H1 (cell line): ENCODE results near the gene TRAF3IP1. TPM values are rescaled to one million over a fixed set of nuclear protein-coding genes. Genes with fewer than 3 reads are reported as not detected.

Experiments used
- CTCF ChIA-PET: fragments of 300-600 bp; sonication (Branson Sonifier 250); formaldehyde crosslinking; loops from one replicate; lab custom pipeline; 2021; ENCODE audit not compliant: partially characterized antibody; lab: Charles Lee
- POLR2A ChIA-PET: fragments of 300-600 bp; sonication (Branson Sonifier 250); formaldehyde crosslinking; loops from one replicate; lab custom pipeline; 2021; ENCODE audit warnings: inconsistent platforms; ENCODE audit not compliant: partially characterized antibody; lab: Charles Lee
- DNase-seq, 2 experiments: peaks; one replicate each; pipeline versions ENCODE4 v3.0.0 to v3.0.0-alpha.2; 2010 to 2022; ENCODE audit warnings: low spot score in 2 of 2, low read depth in 1 of 2, mixed read lengths in 1 of 2
- FAIRE-seq: peaks from 2 replicates; lab custom pipeline; 2011; peaks lifted over from hg19 to GRCh38; lab: Jason Lieb, UNC
- H2AFZ ChIP-seq: 2 replicates; pipeline ENCODE4 v1.8.1; 2012; ENCODE audit warnings: low read length, inconsistent platforms
- H2AK5ac ChIP-seq: 2 replicates; pipeline ENCODE4 v1.6.1; 2013; ENCODE audit warnings: low read depth, low read length
- H2BK120ac ChIP-seq: replicated peaks from 2 replicates; pipeline ENCODE3; 2013; ENCODE audit warnings: low read depth, low read length, inconsistent platforms
- H2BK12ac ChIP-seq: 2 replicates; pipeline ENCODE4 v1.6.1; 2013; ENCODE audit warnings: low read depth, low read length
- H2BK15ac ChIP-seq: 2 replicates; pipeline ENCODE4 v1.6.1; 2013; ENCODE audit warnings: low read length
- H2BK20ac ChIP-seq: 2 replicates; pipeline ENCODE4 v1.6.1; 2013; ENCODE audit warnings: low read length
- H2BK5ac ChIP-seq: 2 replicates; pipeline ENCODE4 v1.6.1; 2013; ENCODE audit warnings: low read depth, low read length
- H3K14ac ChIP-seq: 2 replicates; pipeline ENCODE4 v1.6.1; 2013; ENCODE audit warnings: inconsistent platforms; ENCODE audit not compliant: insufficient read length
- H3K18ac ChIP-seq: 2 replicates; pipeline ENCODE4 v1.6.1; 2013; ENCODE audit warnings: low read length; ENCODE audit errors: extremely low read depth
- H3K23ac ChIP-seq: 2 replicates; pipeline ENCODE4 v1.6.1; 2013; ENCODE audit warnings: inconsistent platforms; ENCODE audit not compliant: insufficient read length
- H3K23me2 ChIP-seq: 2 replicates; pipeline ENCODE4 v1.6.1; 2013; ENCODE audit warnings: low read depth, low read length
- H3K27ac ChIP-seq: 2 replicates; pipeline ENCODE4 v1.6.1; 2011; ENCODE audit warnings: low read depth, low read length, inconsistent platforms
- H3K27me3 ChIP-seq, 4 experiments: replicated peaks in 1 of 4; 1 replicate in 1 of 4; 2 replicates in 3 of 4; pipeline versions ENCODE4 v1.6.1 to v1.8.1; 2011 to 2013; ENCODE audit warnings: low read length in 3 of 4, mild to moderate bottlenecking in 3 of 4, inconsistent platforms in 2 of 4, mixed read lengths in 2 of 4, moderate library complexity in 1 of 4; ENCODE audit not compliant: control insufficient read depth in 3 of 4, insufficient read depth in 3 of 4; ENCODE audit errors: extremely low read depth in 1 of 4
- H3K36me3 ChIP-seq, 4 experiments: 2 replicates each; pipeline versions ENCODE4 v1.6.1 to v1.8.1; 2011 to 2013; ENCODE audit warnings: mild to moderate bottlenecking in 4 of 4, low read length in 3 of 4, moderate library complexity in 2 of 4, control low read depth in 1 of 4, inconsistent platforms in 1 of 4; ENCODE audit not compliant: insufficient read depth in 4 of 4, control insufficient read depth in 2 of 4
- H3K4ac ChIP-seq: replicated peaks from 2 replicates; pipeline ENCODE3; 2013; ENCODE audit warnings: low read length, low read depth, mixed read lengths, inconsistent platforms; ENCODE audit not compliant: insufficient read length
- H3K4me1 ChIP-seq, 4 experiments: replicated peaks in 1 of 4; 1 replicate in 1 of 4; 2 replicates in 3 of 4; pipeline versions ENCODE4 v1.6.1 to v1.8.1; 2011 to 2013; ENCODE audit warnings: low read length in 3 of 4, inconsistent platforms in 2 of 4, mixed read lengths in 1 of 4; ENCODE audit not compliant: insufficient read depth in 4 of 4, control insufficient read depth in 3 of 4
- H3K4me2 ChIP-seq, 2 experiments: 2 replicates each; pipeline versions ENCODE4 v1.6.1 to v1.8.1; 2011 to 2013; ENCODE audit warnings: low read depth in 2 of 2, low read length in 2 of 2, control low read depth in 1 of 2, inconsistent platforms in 1 of 2, mild to moderate bottlenecking in 1 of 2; ENCODE audit not compliant: insufficient read depth in 1 of 2
- H3K4me3 ChIP-seq, 4 experiments: fragments of 200-600, 300-600 bp in 1 of 4; sonication (generic), shearing (Covaris generic), sonication (Bioruptor Twin) in 1 of 4; 2 replicates each; pipeline versions ENCODE4 v1.5.1 to v1.8.1; 2011 to 2016; ENCODE audit warnings: low read length in 4 of 4, low read depth in 3 of 4, control low read depth in 2 of 4, inconsistent platforms in 2 of 4, mild to moderate bottlenecking in 2 of 4, mixed read lengths in 1 of 4, moderate library complexity in 1 of 4; ENCODE audit not compliant: insufficient read depth in 2 of 4; ENCODE audit errors: extremely low read depth in 1 of 4
- H3K56ac ChIP-seq: replicated peaks from 2 replicates; pipeline ENCODE3; 2013; ENCODE audit warnings: low read depth, mild to moderate bottlenecking, mixed read lengths, low read length, inconsistent platforms; ENCODE audit not compliant: insufficient read length
- H3K79me1 ChIP-seq: 2 replicates; pipeline ENCODE4 v1.6.1; 2013; ENCODE audit warnings: low read depth, low read length, control low read depth
- H3K79me2 ChIP-seq, 2 experiments: 2 replicates each; pipeline versions ENCODE4 v1.6.1 to v1.8.1; 2012 to 2013; ENCODE audit warnings: low read length in 2 of 2, mild to moderate bottlenecking in 2 of 2, inconsistent platforms in 1 of 2; ENCODE audit not compliant: insufficient read depth in 2 of 2, control insufficient read depth in 1 of 2
- H3K9ac ChIP-seq, 4 experiments: replicated peaks in 1 of 4; 1 replicate in 1 of 4; 2 replicates in 3 of 4; pipeline versions ENCODE4 v1.6.1 to v1.8.1; 2011 to 2013; ENCODE audit warnings: low read depth in 3 of 4, low read length in 3 of 4, control low read depth in 2 of 4, mild to moderate bottlenecking in 2 of 4, moderate library complexity in 2 of 4, inconsistent platforms in 1 of 4; ENCODE audit errors: extremely low read depth in 1 of 4
- H3K9me3 ChIP-seq, 2 experiments: 2 replicates each; pipeline versions ENCODE4 v1.6.1 to v1.8.1; 2012 to 2013; ENCODE audit warnings: mild to moderate bottlenecking in 2 of 2, moderate library complexity in 2 of 2, control low read depth in 1 of 2, inconsistent platforms in 1 of 2, low read depth in 1 of 2, low read length in 1 of 2, mixed read lengths in 1 of 2; ENCODE audit not compliant: insufficient read depth in 2 of 2
- H4K20me1 ChIP-seq, 2 experiments: replicated peaks in 1 of 2; 2 replicates each; pipeline versions ENCODE3 to v1.8.1; 2011 to 2013; ENCODE audit warnings: inconsistent platforms in 2 of 2, low read length in 2 of 2, mild to moderate bottlenecking in 1 of 2; ENCODE audit not compliant: insufficient read depth in 2 of 2, control insufficient read depth in 1 of 2
- H4K5ac ChIP-seq: 2 replicates; pipeline ENCODE4 v1.6.1; 2013; ENCODE audit warnings: low read length, low read depth, mixed read lengths, inconsistent platforms; ENCODE audit not compliant: insufficient read length
- H4K8ac ChIP-seq: 2 replicates; pipeline ENCODE4 v1.8.0; 2013; ENCODE audit warnings: mild to moderate bottlenecking, moderate library complexity, low read length, inconsistent platforms; ENCODE audit not compliant: insufficient read depth; ENCODE audit errors: extremely low read depth
- H4K91ac ChIP-seq: replicated peaks from 2 replicates; pipeline ENCODE3; 2013; ENCODE audit warnings: low read length, mixed read lengths, inconsistent platforms; ENCODE audit not compliant: insufficient read length
- SIX5 ChIP-seq: IDR thresholded peaks from 2 replicates; pipeline ENCODE4 v1.6.1; 2011; ENCODE audit warnings: mild to moderate bottlenecking, low read depth, low read length
- TBP ChIP-seq: IDR thresholded peaks from 2 replicates; pipeline ENCODE4 v1.6.1; 2011; ENCODE audit warnings: low read depth, low read length, improper control_type of control experiment
- WGBS, 2 experiments: shearing (Covaris generic) in 1 of 2; methylation state at CpG; one replicate each; pipeline versions ENCODE4 v1.1.6 to v1.1.7; 2013 to 2015; ENCODE audit warnings: low lambda C conversion rate in 2 of 2, mixed read lengths in 2 of 2, inconsistent platforms in 1 of 2, low coverage in 1 of 2, missing lambda C conversion rate in 1 of 2; ENCODE audit not compliant: insufficient replicate concordance in 2 of 2, insufficient coverage in 1 of 2, insufficient read length in 1 of 2; ENCODE audit errors: extremely low coverage in 1 of 2, missing lambda C conversion rate in 1 of 2; 5-methylcytosine and 5-hydroxymethylcytosine counted together
- polyA plus RNA-seq, 7 experiments: library from polyadenylated mRNA; depleted of rRNA in 3 of 7; stranded (reverse) in 5 of 7; unstranded in 2 of 7; fragments of >200 nt in 5 of 7; fragments of 200-250 nt in 2 of 7; gene quantifications; 1 replicate in 5 of 7; 2 replicates in 1 of 7; 4 replicates in 1 of 7; pipeline versions ENCODE4 v1.2.1 to v1.2.3, GENCODE V29; 2011 to 2013; ENCODE audit warnings: missing spikeins in 2 of 7, mixed read lengths in 2 of 7
- total RNA-seq: library from RNA; stranded (reverse); fragmentation: NEBNext Ultra II Directional; extraction: Animal tissue kit (Norgen Biotek cat#: 25700); gene quantifications from 2 replicates; pipeline ENCODE4 v1.2.1, GENCODE V29; 2021

TRAF3IP1 gene
- total and polyA plus RNA-seq, 2 of the 8 experiments (the other 6 are each of a cell fraction or from before 2014, with no cell fraction given): 2.3 to 17.5 TPM

GRCh38 chr2:238279324-238279682, 41.0 kb upstream of the TRAF3IP1 start:
- POLR2A ChIA-PET: interaction anchor here (1.1 to 2.4 kb wide), 3 partner anchors 8 to 11 kb away, joined by 3 to 11 read pairs (median 7); partner anchors contain the start of gene PER2

More at GRCh38 chr2:238279324-238279682, 41.0 kb upstream of the TRAF3IP1 start:
- no peaks in the 10 kb centered on the region for H4K20me1 ChIP-seq
- CTCF ChIA-PET: interaction anchor here (1.0 to 18.9 kb wide), 10 partner anchors 9 to 145 kb away, joined by 3 to 298 read pairs (median 4); partner anchors contain the start of gene PER2
- no peak overlapping the region for H2BK5ac ChIP-seq
- no peak for FAIRE-seq
- H2BK12ac ChIP-seq: no peak overlapping the region
- no peak for DNase-seq
- H3K14ac ChIP-seq: no peak overlapping the region
- peaks cover 0 to 2% (median 0%) of the 10 kb centered on the region in 4 experiments; a peak in 1 of 7 replicates for H3K4me1 ChIP-seq
- H2AK5ac ChIP-seq: no peak overlapping the region
- no peak overlapping the region for H2AFZ ChIP-seq
- H3K4me2 ChIP-seq: no peak overlapping the region
- no peak overlapping the region for H3K27ac ChIP-seq
- no peak overlapping the region for H3K9ac ChIP-seq
- H3K4ac ChIP-seq: no peak overlapping the region
- no peak overlapping the region for H4K91ac ChIP-seq
- no peaks in the 10 kb centered on the region for H3K23me2 ChIP-seq
- no peak overlapping the region for H4K5ac ChIP-seq
- no peak overlapping the region for H3K23ac ChIP-seq
- 0 out of 4 replicates have a peak, but pooled peaks cover 0 to 2% of the 10 kb centered on the region in 2 experiments for H3K79me2 ChIP-seq
- TF ChIP-seq TBP: no peak
- TF ChIP-seq SIX5: no peak
- TF ChIP-seq, all 59 proteins: peak for 0
- peaks cover 0 to 3% (median 0%) of the 10 kb centered on the region in 4 experiments; a peak in 1 of 8 replicates for H3K36me3 ChIP-seq
- no peaks in the 10 kb centered on the region for H3K27me3 ChIP-seq
- no peaks in the 10 kb centered on the region for H3K9me3 ChIP-seq
- 94% methylated on average over 6 of the region's 6 CpGs; no CpG with 5 or more reads in 1 of the 2 experiments for WGBS, 2 experiments
- no peak overlapping the region for H2BK120ac ChIP-seq
- no peak overlapping the region for H3K4me3 ChIP-seq
- H2BK20ac ChIP-seq: no peak overlapping the region
- H3K18ac ChIP-seq: no peak overlapping the region
- no peak overlapping the region; the same call in 1 of the 2 replicates for H4K8ac ChIP-seq
- no peak overlapping the region for H2BK15ac ChIP-seq
- H3K79me1 ChIP-seq: peaks cover 2% of the 10 kb centered on the region
- no peak overlapping the region for H3K56ac ChIP-seq
